ENCODE data around the gene BMP4. TPM values are rescaled to one million over a fixed set of nuclear protein-coding genes. Genes with fewer than 3 reads are reported as not detected.

BMP4 gene
- total RNA-seq, 2 experiments from 2014 or later: not detected

- POLR2A ChIA-PET: no interaction called here
- CTCF ChIA-PET: no interaction called here
Observed at GRCh38 chr14:53947452-53948204, 9.0 kb downstream of the BMP4 start.

- POLR2A ChIA-PET: no interaction called here
- CTCF ChIA-PET: no interaction called here
Observed at GRCh38 chr14:53947094-53947445, 9.6 kb downstream of the BMP4 start.

- CTCF ChIA-PET: no interaction called here
- POLR2A ChIA-PET: no interaction called here
Observed at GRCh38 chr14:53946404-53947093, 10.1 kb downstream of the BMP4 start.

- ChIA-PET CTCF (no interaction called here), POLR2A (no interaction called here)
Observed at GRCh38 chr14:53946071-53946403, 10.6 kb downstream of the BMP4 start.

- POLR2A ChIA-PET: no interaction called here
- CTCF ChIA-PET: no interaction called here
Observed at GRCh38 chr14:53943751-53944083, 12.9 kb downstream of the BMP4 start.

- ChIA-PET POLR2A (no interaction called here), CTCF (no interaction called here)
Observed at GRCh38 chr14:53942970-53943750, 13.5 kb downstream of the BMP4 start.

GRCh38 chr14:53938136-53938837 lies 18.3 kb downstream of the BMP4 start:
- ChIA-PET CTCF (no interaction called here), POLR2A (no interaction called here)

GRCh38 chr14:53934778-53935414 lies 21.7 kb downstream of the BMP4 start:
- CTCF ChIA-PET: no interaction called here
- POLR2A ChIA-PET: no interaction called here

- CTCF ChIA-PET: no interaction called here
Observed at GRCh38 chr14:53932966-53933365, 23.7 kb downstream of the BMP4 start.

GRCh38 chr14:53929871-53930715 lies 26.5 kb downstream of the BMP4 start:
- CTCF ChIA-PET: no interaction called here
- POLR2A ChIA-PET: no interaction called here

More at GRCh38 chr14:53932966-53933365, 23.7 kb downstream of the BMP4 start:
- POLR2A ChIA-PET: no interaction called here

GRCh38 chr14:53927171-53927570 lies 29.5 kb downstream of the BMP4 start:
- POLR2A ChIA-PET: no interaction called here
- CTCF ChIA-PET: no interaction called here

GRCh38 chr14:53925201-53925766 lies 31.3 kb downstream of the BMP4 start:
- ChIA-PET POLR2A (no interaction called here), CTCF (no interaction called here)

GRCh38 chr14:53924753-53925152 lies 31.9 kb downstream of the BMP4 start:
- POLR2A ChIA-PET: no interaction called here
- CTCF ChIA-PET: no interaction called here

GRCh38 chr14:53921027-53921426 lies 35.6 kb downstream of the BMP4 start:
- CTCF ChIA-PET: no interaction called here

GRCh38 chr14:53916239-53916638 lies 40.4 kb downstream of the BMP4 start:
- CTCF ChIA-PET: no interaction called here

More at GRCh38 chr14:53921027-53921426, 35.6 kb downstream of the BMP4 start:
- POLR2A ChIA-PET: no interaction called here

GRCh38 chr14:53915364-53916014 lies 41.1 kb downstream of the BMP4 start:
- CTCF ChIA-PET: no interaction called here
- POLR2A ChIA-PET: no interaction called here

More at GRCh38 chr14:53916239-53916638, 40.4 kb downstream of the BMP4 start:
- POLR2A ChIA-PET: no interaction called here

GRCh38 chr14:53912021-53912420 lies 44.6 kb downstream of the BMP4 start:
- ChIA-PET POLR2A (no interaction called here), CTCF (no interaction called here)

- ChIA-PET CTCF (no interaction called here), POLR2A (no interaction called here)
Observed at GRCh38 chr14:53908416-53908815, 48.2 kb downstream of the BMP4 start.

GRCh38 chr14:53902307-53902706 lies 54.3 kb downstream of the BMP4 start:
- ChIA-PET POLR2A (no interaction called here), CTCF (no interaction called here)
